Right lobe of liver (tissue), 6 donors: Measurements from ENCODE around the gene SLC7A11. TPM values are rescaled to one million over a fixed set of nuclear protein-coding genes. Genes with fewer than 3 reads are reported as not detected.

Source experiments
- ATAC-seq, 4 donors: fragments of 200-7000 bp; cut with Tn5 transposase; one replicate each; pipeline ENCODE4 v1.9.1; 2020; ENCODE audit warnings: mild to moderate bottlenecking in 4 of 4, moderate library complexity in 4 of 4
- DNase-seq, 3 donors: peaks; one replicate each; pipeline ENCODE4 v3.0.0-alpha.2; 2020
- H3K27ac ChIP-seq, 3 donors: fragments of 200-600 bp; one replicate each; pipeline ENCODE4 v1.8.0; 2022
- H3K27me3 ChIP-seq, 2 donors: fragments of 200-600 bp; one replicate each; pipeline ENCODE4 v1.8.0; 2022
- H3K36me3 ChIP-seq, 4 donors: fragments of 200-600 bp; sonication (generic) in 1 of 4; one replicate each; pipeline versions ENCODE4 v1.5.1 to v1.8.0; 2017 to 2022; ENCODE audit warnings: control low read depth in 1 of 4
- H3K4me1 ChIP-seq, 4 donors: fragments of 200-600 bp; sonication (generic) in 1 of 4; one replicate each; pipeline versions ENCODE4 v1.5.1 to v1.8.0; 2017 to 2022; ENCODE audit warnings: control low read depth in 1 of 4
- H3K4me3 ChIP-seq, 3 donors: fragments of 200-600 bp; one replicate each; pipeline ENCODE4 v1.8.0; 2022
- H3K9me3 ChIP-seq, 4 donors: fragments of 200-600 bp; sonication (generic) in 1 of 4; one replicate each; pipeline versions ENCODE4 v1.5.1 to v1.8.0; 2017 to 2022; ENCODE audit warnings: control low read depth in 1 of 4
- CTCF ChIP-seq, 4 donors: fragments of 200-600 bp in 3 of 4; fragments of 450-650 bp in 1 of 4; IDR thresholded peaks; one replicate each; pipeline versions ENCODE4 v1.5.1 to v1.8.0; 2016 to 2022; ENCODE audit warnings: antibody characterized with exemption in 4 of 4, mild to moderate bottlenecking in 2 of 4
- POLR2A ChIP-seq: fragments of 450-650 bp; IDR thresholded peaks from one replicate; pipeline ENCODE4 v1.6.1; 2017; ENCODE audit warnings: antibody characterized with exemption, mild to moderate bottlenecking
- WGBS: methylation state at CpG from one replicate; pipeline ENCODE4 v1.1.6; 2018; ENCODE audit warnings: low coverage, low lambda C conversion rate; ENCODE audit not compliant: insufficient coverage; ENCODE audit errors: missing lambda C conversion rate; 5-methylcytosine and 5-hydroxymethylcytosine counted together
- intact Hi-C, 2 donors: fragments of 100-400 bp; cut with DNase I; formaldehyde crosslinking; loops; one replicate each; pipeline versions ENCODE4 v1.11.2 to v1.14.1; 2022
- total RNA-seq, 6 experiments: library from RNA; depleted of rRNA in 2 of 6; stranded (reverse); fragments of >200 nt in 2 of 6; fragmentation: NEBNext Ultra II Directional in 3 of 6; extraction: Animal tissue kit (Norgen Biotek cat#: 25700) in 3 of 6; gene quantifications; one replicate each; pipeline versions ENCODE4 v1.1.0 to v1.2.4, GENCODE V29; 2016 to 2023
- donor health status: DM: no; HTN: yes; CAD: no.
- donor health status: DM: no; HTN: no; CAD: no.
- donor health status: DM: no; HTN: no; CAD: no.
- donor health status: DM: no; HTN: yes; CAD: no.
- donor health status: DM: no; HTN: yes; CAD: no.

The SLC7A11 gene
- total RNA-seq, 6 experiments from 2014 or later: 0.02 to 1.8 (median 0.35) TPM; not detected in 1

GRCh38 chr4:138193963-138194362 lies 48.2 kb downstream of the SLC7A11 start:
- H3K4me3 ChIP-seq: no peak overlapping the region
- H3K4me1 ChIP-seq: no peaks in the 10 kb centered on the region
- no peak for ATAC-seq
- no CpG with 5 or more reads among the region's 1 CpG for WGBS
- TF ChIP-seq POLR2A (no peak), CTCF (IDR thresholded peaks at IDR 0.05) (no peak)
- no peaks in the 10 kb centered on the region for H3K9me3 ChIP-seq
- no peak overlapping the region for H3K27ac ChIP-seq
- no peaks in the 10 kb centered on the region for H3K36me3 ChIP-seq
- intact Hi-C loops: no loop called here
- H3K27me3 ChIP-seq: no peaks in the 10 kb centered on the region
- DNase-seq: no peak

DNA sequence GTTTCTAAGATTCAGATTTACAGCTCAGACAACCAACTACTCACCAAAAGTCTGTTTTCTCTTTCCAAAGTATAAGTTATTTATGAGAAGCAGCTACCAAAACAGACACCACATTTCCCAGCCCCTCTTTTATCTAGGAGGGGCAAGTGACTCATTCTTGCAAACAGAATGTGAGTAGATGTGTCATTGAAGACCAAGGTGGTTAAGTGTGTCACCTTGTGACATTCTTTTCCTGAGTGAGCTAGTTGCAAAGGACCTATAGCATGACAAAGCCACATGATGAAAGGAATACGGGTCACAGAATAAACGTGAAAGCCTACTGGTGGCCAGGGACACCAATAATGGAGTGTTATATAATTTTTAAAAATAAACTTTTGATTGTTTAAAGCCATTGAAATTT lies 50.0 kb downstream of the SLC7A11 start:
- intact Hi-C loops: no loop called here
- WGBS: 69% methylated on average over 2 of the region's 2 CpGs
- Histone ChIP-seq H3K9me3 (no peaks in the 10 kb centered on the region), H3K4me3 (no peak overlapping the region), H3K4me1 (no peaks in the 10 kb centered on the region), H3K36me3 (no peaks in the 10 kb centered on the region), H3K27ac (no peak overlapping the region), H3K27me3 (no peaks in the 10 kb centered on the region)
- no peak for DNase-seq
- TF ChIP-seq CTCF (IDR thresholded peaks at IDR 0.05) (no peak), POLR2A (no peak)
- ATAC-seq: no peak

DNA sequence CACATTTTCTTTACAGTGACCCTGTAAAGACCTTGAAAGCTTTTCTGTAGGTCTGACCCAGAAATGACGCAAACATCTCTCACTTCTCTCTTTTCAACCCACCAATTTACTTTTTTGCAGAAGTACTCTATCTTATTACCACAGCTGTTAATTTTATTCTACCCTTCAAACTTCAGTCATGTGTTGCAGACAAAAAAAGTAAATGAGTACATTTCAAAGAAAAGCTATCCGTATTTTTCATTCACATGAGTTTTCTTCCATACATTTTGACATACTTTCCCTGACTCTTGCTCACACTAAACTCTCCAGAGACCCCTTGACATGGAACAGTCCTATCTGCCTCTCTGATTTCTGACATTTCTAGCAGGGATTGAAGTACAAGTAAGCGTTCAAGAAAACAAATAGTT lies 51.7 kb downstream of the SLC7A11 start:
- intact Hi-C loops: no loop called here
- no peak for DNase-seq
- ATAC-seq: peak in 2 of 4 donors; percentile 46 to 50
- H3K27me3 ChIP-seq: no peaks in the 10 kb centered on the region
- H3K36me3 ChIP-seq: no peaks in the 10 kb centered on the region
- H3K27ac ChIP-seq: no peak overlapping the region
- no peaks in the 10 kb centered on the region for H3K9me3 ChIP-seq
- no peaks in the 10 kb centered on the region for H3K4me1 ChIP-seq
- no peak overlapping the region for H3K4me3 ChIP-seq
- 60% methylated on average over 3 of the region's 3 CpGs for WGBS
- TF ChIP-seq POLR2A: no peak
- no peak for TF ChIP-seq CTCF (IDR thresholded peaks at IDR 0.05)

- ATAC-seq: no peak
- no peak for DNase-seq
- no peaks in the 10 kb centered on the region for H3K4me1 ChIP-seq
These were observed 52.9 kb downstream of the SLC7A11 start for GRCh38 chr4:138189206-138189605.

More at GRCh38 chr4:138189206-138189605, 52.9 kb downstream of the SLC7A11 start:
- intact Hi-C loops: loop anchor here in 1 of 2 donors (10.0 kb wide), 1 partner anchor 154 kb away; no protein-coding TSS in a partner anchor
- Histone ChIP-seq H3K4me3 (no peak overlapping the region), H3K27ac (no peak overlapping the region), H3K9me3 (no peaks in the 10 kb centered on the region), H3K36me3 (no peaks in the 10 kb centered on the region), H3K27me3 (no peaks in the 10 kb centered on the region)
- WGBS: 49% methylated on average over 4 of the region's 4 CpGs
- TF ChIP-seq CTCF (IDR thresholded peaks at IDR 0.05) (no peak), POLR2A (no peak)
